Calu3 (cell line): ENCODE data around the gene SLC2A1. TPM values are rescaled to one million over a fixed set of nuclear protein-coding genes. Genes with fewer than 3 reads are reported as not detected.

Experiments
- BruUV-seq: library from RNA; stranded (reverse); fragments of 400-500 nt; replicated peaks from 2 replicates; lab custom pipeline; 2021; lab: Mats Ljungman, UMichigan
- CTCF ChIA-PET: fragments of 300-600 bp; sonication (Branson Sonifier 250); formaldehyde crosslinking; loops from one replicate; lab custom pipeline; 2022; ENCODE audit warnings: antibody characterized with exemption; lab: Charles Lee
- DNase-seq: peaks from one replicate; pipeline ENCODE4 v3.0.0; 2022
- H3K27ac Mint-ChIP-seq: one replicate; pipeline ENCODE4 v1.8.0; 2022; ENCODE audit warnings: mixed read lengths; ENCODE audit not compliant: unreplicated experiment
- H3K27me3 Mint-ChIP-seq: one replicate; pipeline ENCODE4 v1.8.0; 2022; ENCODE audit warnings: mixed read lengths; ENCODE audit not compliant: unreplicated experiment
- H3K36me3 Mint-ChIP-seq: one replicate; pipeline ENCODE4 v1.8.0; 2022; ENCODE audit warnings: mild to moderate bottlenecking, moderate library complexity, mixed read lengths; ENCODE audit not compliant: insufficient read depth, unreplicated experiment
- H3K4me1 Mint-ChIP-seq: one replicate; pipeline ENCODE4 v1.8.0; 2022; ENCODE audit warnings: mild to moderate bottlenecking, low read depth, mixed read lengths; ENCODE audit not compliant: unreplicated experiment
- H3K4me3 Mint-ChIP-seq: one replicate; pipeline ENCODE4 v1.8.0; 2022; ENCODE audit warnings: mild to moderate bottlenecking, low read depth, moderate library complexity, mixed read lengths; ENCODE audit not compliant: unreplicated experiment
- H3K9me3 Mint-ChIP-seq: one replicate; pipeline ENCODE4 v1.8.0; 2022; ENCODE audit warnings: low read depth, mixed read lengths; ENCODE audit not compliant: unreplicated experiment
- intact Hi-C: fragments of 100-400 bp; cut with micrococcal nuclease; formaldehyde crosslinking; loops from one replicate; pipeline ENCODE4 v1.10.0; 2022; ENCODE audit not compliant: unreplicated experiment
- total RNA-seq: library from RNA; stranded (reverse); gene quantifications from 2 replicates; pipeline ENCODE4 v1.2.3, GENCODE V29; 2022
- TF ChIP-seq, protein P1 (sequence below): fragments of 200-600 bp; IDR thresholded peaks from one replicate; pipeline ENCODE4 v1.8.0; 2022; ENCODE audit warnings: antibody characterized with exemption; ENCODE audit not compliant: unreplicated experiment

SLC2A1 gene
- total RNA-seq, 1 experiment from 2014 or later = 183 TPM

DNA sequence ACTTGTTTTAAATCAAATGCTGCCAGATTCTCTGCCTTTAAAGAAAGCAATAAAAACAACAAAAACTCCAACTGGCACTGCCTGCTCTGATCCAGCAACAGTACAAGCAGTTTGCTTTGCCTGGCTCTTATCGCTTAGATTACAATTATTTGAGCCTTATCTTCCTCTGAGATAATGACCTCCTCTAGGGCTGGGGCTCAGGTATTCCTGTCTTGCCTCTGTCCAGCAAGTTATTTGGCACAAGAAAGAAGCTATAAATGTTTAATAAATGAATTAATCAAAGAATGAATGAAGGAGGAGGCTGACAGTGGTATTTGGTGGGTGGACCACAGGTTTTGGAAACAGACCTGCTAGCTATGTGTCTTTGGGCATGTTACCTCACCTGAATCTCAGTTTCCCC is 6.7 kb upstream of the SLC2A1 start:
- DNase-seq = no peak
- TF ChIP-seq, protein P1, sequence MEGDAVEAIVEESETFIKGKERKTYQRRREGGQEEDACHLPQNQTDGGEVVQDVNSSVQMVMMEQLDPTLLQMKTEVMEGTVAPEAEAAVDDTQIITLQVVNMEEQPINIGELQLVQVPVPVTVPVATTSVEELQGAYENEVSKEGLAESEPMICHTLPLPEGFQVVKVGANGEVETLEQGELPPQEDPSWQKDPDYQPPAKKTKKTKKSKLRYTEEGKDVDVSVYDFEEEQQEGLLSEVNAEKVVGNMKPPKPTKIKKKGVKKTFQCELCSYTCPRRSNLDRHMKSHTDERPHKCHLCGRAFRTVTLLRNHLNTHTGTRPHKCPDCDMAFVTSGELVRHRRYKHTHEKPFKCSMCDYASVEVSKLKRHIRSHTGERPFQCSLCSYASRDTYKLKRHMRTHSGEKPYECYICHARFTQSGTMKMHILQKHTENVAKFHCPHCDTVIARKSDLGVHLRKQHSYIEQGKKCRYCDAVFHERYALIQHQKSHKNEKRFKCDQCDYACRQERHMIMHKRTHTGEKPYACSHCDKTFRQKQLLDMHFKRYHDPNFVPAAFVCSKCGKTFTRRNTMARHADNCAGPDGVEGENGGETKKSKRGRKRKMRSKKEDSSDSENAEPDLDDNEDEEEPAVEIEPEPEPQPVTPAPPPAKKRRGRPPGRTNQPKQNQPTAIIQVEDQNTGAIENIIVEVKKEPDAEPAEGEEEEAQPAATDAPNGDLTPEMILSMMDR = no peak
- Mint-ChIP-seq H3K4me1 (peaks cover 47% of the 10 kb centered on the region), H3K9me3 (no peaks in the 10 kb centered on the region), H3K36me3 (peaks cover 7% of the 10 kb centered on the region), H3K4me3 (no peak overlapping the region), H3K27ac (no peak overlapping the region), H3K27me3 (no peaks in the 10 kb centered on the region)
- intact Hi-C loops = no loop called here
- BruUV-seq = no TSS peak
- CTCF ChIA-PET = interaction anchor here (0.7 kb wide), 1 partner anchor 43 kb away, joined by 3 read pairs; no protein-coding TSS in a partner anchor

DNA sequence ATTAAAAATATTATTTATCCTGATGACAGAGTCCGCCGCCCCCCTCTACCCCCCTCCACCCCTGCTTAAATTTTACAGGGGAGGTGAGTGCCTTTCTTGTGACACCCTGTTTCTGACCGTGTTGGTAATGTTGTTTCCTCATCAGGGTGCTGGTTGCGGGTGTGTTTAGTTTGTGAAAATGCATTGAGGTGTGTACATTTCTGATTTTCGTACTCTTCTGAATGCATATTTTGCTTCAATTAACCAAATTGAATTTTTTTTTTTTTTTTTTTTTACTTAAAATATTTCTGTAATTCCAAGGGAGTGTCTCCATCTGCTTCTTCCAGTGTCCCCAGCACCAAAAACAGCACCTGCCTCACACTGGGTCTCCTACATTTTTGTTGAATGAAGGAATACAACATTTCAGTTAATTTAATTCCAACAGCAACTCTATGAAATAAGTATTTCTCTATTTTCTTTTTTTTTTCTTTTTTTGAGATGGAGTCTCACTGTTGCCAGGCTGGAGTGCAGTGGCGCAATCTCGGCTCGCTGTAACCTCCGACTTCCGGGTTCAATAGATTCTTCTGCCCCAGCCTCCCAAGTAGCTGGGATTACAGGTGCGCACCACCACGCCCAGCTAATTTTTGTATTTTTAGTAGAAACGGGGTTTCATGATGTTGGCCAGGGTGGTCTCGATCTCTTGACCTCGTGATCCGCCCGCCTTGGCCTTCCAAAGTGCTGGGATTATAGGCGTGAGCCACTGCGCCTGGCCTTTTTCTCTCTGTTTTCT is 5.6 kb upstream of the SLC2A1 start:
- Mint-ChIP-seq H3K9me3 (no peaks in the 10 kb centered on the region), H3K27ac (no peak overlapping the region), H3K36me3 (peaks cover 10% of the 10 kb centered on the region), H3K4me3 (no peak overlapping the region), H3K4me1 (peaks cover 49% of the 10 kb centered on the region), H3K27me3 (no peaks in the 10 kb centered on the region)
- CTCF ChIA-PET = interaction anchor here (0.5 to 0.9 kb wide), 4 partner anchors 12 to 562 kb away, joined by 3 to 9 read pairs (median 6); no protein-coding TSS in a partner anchor
- DNase-seq = no peak
- intact Hi-C loops = no loop called here
- no TSS peak for BruUV-seq
- TF ChIP-seq, protein P1 = no peak

DNA sequence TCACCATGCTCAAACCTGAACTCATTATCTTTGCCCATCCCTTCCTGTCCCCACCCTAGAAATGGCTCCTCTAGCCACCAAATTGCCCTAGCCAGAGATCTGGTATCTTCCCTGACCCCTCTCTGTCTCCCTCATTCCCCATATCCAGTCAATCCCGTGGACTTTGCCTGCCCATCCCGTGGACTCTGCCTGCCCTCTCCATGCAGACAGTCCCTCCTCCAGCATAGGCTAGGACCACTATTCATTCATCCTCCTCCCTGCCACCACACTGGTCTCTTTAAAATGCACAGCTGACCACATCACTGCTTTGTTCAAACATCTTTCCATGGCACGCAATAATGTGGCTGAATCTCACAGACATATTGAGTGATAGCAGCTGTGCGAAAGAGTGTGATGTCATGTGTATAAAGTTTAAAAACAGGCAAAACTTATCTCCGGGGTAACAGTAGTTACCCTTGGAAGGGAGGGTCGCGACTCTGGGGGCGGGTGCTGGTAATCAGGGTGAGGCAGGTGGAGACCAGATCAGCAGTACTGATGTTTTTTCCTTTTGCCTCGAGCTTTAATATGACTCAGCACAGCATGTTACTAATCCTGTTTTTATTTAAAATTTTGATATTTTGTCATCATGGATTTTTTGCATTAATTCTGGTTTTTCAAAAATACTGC is 4.8 kb upstream of the SLC2A1 start:
- intact Hi-C loops = no loop called here
- TF ChIP-seq, protein P1 = no peak
- no peak for DNase-seq
- CTCF ChIA-PET = interaction anchor here (0.5 to 0.9 kb wide), 5 partner anchors 13 to 561 kb away, joined by 3 to 9 read pairs (median 6); no protein-coding TSS in a partner anchor
- Mint-ChIP-seq H3K27ac (no peak overlapping the region), H3K36me3 (peaks cover 17% of the 10 kb centered on the region), H3K4me1 (peaks cover 46% of the 10 kb centered on the region), H3K4me3 (no peak overlapping the region), H3K9me3 (no peaks in the 10 kb centered on the region), H3K27me3 (no peaks in the 10 kb centered on the region)
- BruUV-seq = no TSS peak

DNA sequence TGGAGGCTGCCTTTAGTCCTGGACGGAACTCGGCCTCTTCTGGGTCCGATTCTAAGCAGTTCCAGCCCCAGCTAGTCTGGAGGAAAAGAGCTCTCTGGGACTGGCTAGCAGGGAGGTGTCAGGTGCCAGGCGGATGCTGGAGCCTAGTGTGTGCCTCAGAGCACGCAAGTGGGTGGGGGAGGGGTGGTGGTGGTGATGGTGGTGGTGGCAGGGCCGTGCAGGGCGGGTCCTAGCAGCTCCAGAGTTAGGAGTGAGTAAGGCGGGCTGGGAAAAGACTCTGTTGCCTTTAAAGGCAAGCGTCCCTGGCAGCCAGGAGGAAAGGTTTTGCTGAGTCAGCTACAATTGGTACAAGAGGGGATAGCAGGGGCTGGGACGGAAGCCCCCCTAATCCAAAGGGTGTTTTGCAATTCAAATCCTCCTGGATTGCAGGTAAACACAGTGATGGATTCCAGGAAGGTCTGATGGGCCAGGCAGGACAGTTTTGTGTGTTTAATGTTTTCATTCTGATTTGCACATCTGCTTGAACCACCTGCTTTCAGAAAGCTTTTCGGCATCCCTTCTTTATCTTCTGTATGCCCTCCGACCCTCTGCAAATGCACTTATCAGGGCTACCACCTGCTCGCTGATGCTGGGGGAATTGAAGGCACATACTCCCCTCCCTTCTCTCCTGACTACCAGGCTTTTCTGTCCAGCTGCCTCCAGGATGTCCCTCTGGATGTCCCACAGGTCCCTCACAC is 4.1 kb upstream of the SLC2A1 start:
- TF ChIP-seq, protein P1 = no peak
- BruUV-seq = no TSS peak
- CTCF ChIA-PET = interaction anchor here (0.6 kb wide), 2 partner anchors 25 to 92 kb away, joined by 3 to 6 read pairs; no protein-coding TSS in a partner anchor
- Mint-ChIP-seq H3K27me3 (no peaks in the 10 kb centered on the region), H3K4me1 (peaks cover 39% of the 10 kb centered on the region), H3K9me3 (no peaks in the 10 kb centered on the region), H3K27ac (no peak overlapping the region), H3K36me3 (peaks cover 22% of the 10 kb centered on the region), H3K4me3 (no peak overlapping the region)
- no peak for DNase-seq
- intact Hi-C loops = no loop called here
